GM23338 (cell line): ENCODE data around the gene SSBP2. TPM values are rescaled to one million over a fixed set of nuclear protein-coding genes. Genes with fewer than 3 reads are reported as not detected.

Experiments
- ATAC-seq: fragments of 200-7000 bp; cut with Tn5 transposase; 3 replicates; pipeline ENCODE4 v1.9.1; 2020
- DNase-seq: peaks from one replicate; pipeline ENCODE4 v3.0.0-alpha.2; 2015; ENCODE audit warnings: low spot score
- H2AFZ ChIP-seq: fragments of 200-600 bp; sonication (generic); 2 replicates; pipeline ENCODE4 v1.8.0; 2016; ENCODE audit warnings: antibody characterized with exemption, mild to moderate bottlenecking, moderate library complexity
- H3F3A ChIP-seq: fragments of 200-600 bp; sonication (generic); replicated peaks from 2 replicates; pipeline ENCODE4 v1.8.0; 2017; ENCODE audit warnings: antibody characterized with exemption, mixed run types, low read depth
- H3K27ac ChIP-seq: fragments of 200-600 bp; sonication (generic); 2 replicates; pipeline ENCODE4 v1.6.1; 2016; ENCODE audit warnings: low read depth
- H3K27me3 ChIP-seq: fragments of 200-600 bp; sonication (generic); 2 replicates; pipeline ENCODE4 v1.8.0; 2016; ENCODE audit warnings: mild to moderate bottlenecking, mixed run types, moderate library complexity; ENCODE audit not compliant: insufficient read depth
- H3K36me3 ChIP-seq: fragments of 200-600 bp; sonication (generic); 2 replicates; pipeline ENCODE4 v1.8.0; 2016; ENCODE audit warnings: mild to moderate bottlenecking; ENCODE audit not compliant: insufficient read depth
- H3K4me1 ChIP-seq: fragments of 200-600 bp; sonication (generic); 2 replicates; pipeline ENCODE4 v1.8.0; 2016; ENCODE audit warnings: mild to moderate bottlenecking, moderate library complexity; ENCODE audit not compliant: insufficient read depth
- H3K4me2 ChIP-seq: fragments of 200-600 bp; sonication (generic); 2 replicates; pipeline ENCODE4 v1.7.1; 2017; ENCODE audit warnings: mixed run types
- H3K4me3 ChIP-seq: fragments of 200-600 bp; sonication (generic); 2 replicates; pipeline ENCODE4 v1.6.1; 2016; ENCODE audit warnings: mixed run types
- H3K79me2 ChIP-seq: fragments of 200-600 bp; sonication (generic); replicated peaks from 2 replicates; pipeline ENCODE4 v1.8.0; 2017; ENCODE audit warnings: mild to moderate bottlenecking; ENCODE audit not compliant: insufficient read depth
- H3K9me2 ChIP-seq: fragments of 200-600 bp; sonication (generic); 2 replicates; pipeline ENCODE4 v1.8.0; 2017; ENCODE audit not compliant: insufficient read depth
- H4K20me1 ChIP-seq: fragments of 200-600 bp; sonication (generic); replicated peaks from 2 replicates; pipeline ENCODE4 v1.8.0; 2017; ENCODE audit warnings: mild to moderate bottlenecking; ENCODE audit not compliant: insufficient read depth
- H3K27ac Mint-ChIP-seq: 2 replicates; pipeline ENCODE4 v1.8.0; 2020; ENCODE audit warnings: inconsistent platforms, mild to moderate bottlenecking, moderate library complexity, mixed read lengths
- H3K27me3 Mint-ChIP-seq: 3 replicates; pipeline ENCODE4 v1.8.0; 2022; ENCODE audit warnings: low read depth, mild to moderate bottlenecking, moderate library complexity, mixed read lengths, inconsistent platforms; ENCODE audit not compliant: insufficient read depth, poor library complexity
- H3K36me3 Mint-ChIP-seq: 3 replicates; pipeline ENCODE4 v1.8.0; 2021; ENCODE audit warnings: low read depth, mild to moderate bottlenecking, inconsistent platforms, moderate library complexity, mixed read lengths
- H3K4me1 Mint-ChIP-seq: 3 replicates; pipeline ENCODE4 v1.8.0; 2020; ENCODE audit warnings: mild to moderate bottlenecking, inconsistent platforms, mixed read lengths
- H3K4me3 Mint-ChIP-seq: 3 replicates; pipeline ENCODE4 v1.8.0; 2021; ENCODE audit warnings: moderate library complexity, mild to moderate bottlenecking, inconsistent platforms, mixed read lengths
- H3K9me3 Mint-ChIP-seq: 3 replicates; pipeline ENCODE4 v1.8.0; 2020; ENCODE audit warnings: moderate library complexity, mild to moderate bottlenecking, inconsistent platforms, mixed read lengths
- CREB1 ChIP-seq: fragments of 250-450 bp; sonication (Bioruptor Pico); IDR thresholded peaks from 2 replicates; pipeline ENCODE4 v1.5.0; 2020; ENCODE audit warnings: low read depth, mild to moderate bottlenecking, moderate library complexity
- CTCF ChIP-seq, 2 experiments: fragments of 200-600 bp in 1 of 2; sonication (generic) in 1 of 2; conservative IDR thresholded peaks; 2 replicates each; pipeline versions ENCODE4 v1.5.1 to v1.6.1; 2016 to 2017; ENCODE audit warnings: antibody characterized with exemption in 2 of 2, low read depth in 2 of 2, mild to moderate bottlenecking in 2 of 2, moderate library complexity in 1 of 2
- EZH2 ChIP-seq: fragments of 200-600 bp; sonication (generic); IDR thresholded peaks from one replicate; pipeline ENCODE4 v1.8.0; 2017; ENCODE audit warnings: antibody characterized with exemption, mild to moderate bottlenecking, low read depth; ENCODE audit not compliant: unreplicated experiment
- EZH2phosphoT487 ChIP-seq: fragments of 200-600 bp; sonication (generic); IDR thresholded peaks from one replicate; pipeline ENCODE4 v1.8.1; 2018; ENCODE audit warnings: antibody characterized with exemption; ENCODE audit not compliant: unreplicated experiment
- JUNB ChIP-seq: IDR thresholded peaks from one replicate; pipeline ENCODE4 v1.6.1; 2016; ENCODE audit warnings: antibody characterized with exemption; ENCODE audit not compliant: unreplicated experiment
- NANOG ChIP-seq: IDR thresholded peaks from 2 replicates; pipeline ENCODE4 v1.6.1; 2016; ENCODE audit warnings: antibody characterized with exemption, borderline replicate concordance
- POLR2AphosphoS5 ChIP-seq: IDR thresholded peaks from 2 replicates; pipeline ENCODE4 v1.6.1; 2016; ENCODE audit warnings: antibody characterized with exemption, low read depth
- STAT1 ChIP-seq: IDR thresholded peaks from one replicate; pipeline ENCODE4 v1.6.1; 2016; ENCODE audit warnings: antibody characterized with exemption; ENCODE audit not compliant: unreplicated experiment
- ZNF114 ChIP-seq: fragments of 250-450 bp; sonication (Bioruptor Pico); IDR thresholded peaks from 2 replicates; pipeline ENCODE4 v1.5.0; 2020; ENCODE audit warnings: mild to moderate bottlenecking, moderate library complexity
- ZNF331 ChIP-seq: fragments of 250-450 bp; sonication (Bioruptor Pico); IDR thresholded peaks from 2 replicates; pipeline ENCODE4 v1.5.0; 2020; ENCODE audit warnings: low read depth, mild to moderate bottlenecking, moderate library complexity
- polyA plus RNA-seq: library from polyadenylated mRNA; unstranded; fragments of >200 nt; fragmentation: Nextera tagmentation; extraction: Ambion mirVana; gene quantifications from 2 replicates; pipeline ENCODE4 v1.2.1, GENCODE V29; 2016
- total RNA-seq: library from RNA; depleted of rRNA; stranded (reverse); fragments of >200 nt; shearing (Covaris generic); gene quantifications from 2 replicates; pipeline ENCODE4 v1.2.3, GENCODE V29; 2014
- TF ChIP-seq, protein P1 (sequence below): fragments of 250-450 bp; sonication (Bioruptor Pico); IDR thresholded peaks from 2 replicates; pipeline ENCODE4 v1.5.0; 2020; ENCODE audit warnings: mild to moderate bottlenecking, moderate library complexity
- TF ChIP-seq, protein P2 (sequence below): IDR thresholded peaks from one replicate; pipeline ENCODE4 v1.6.1; 2018; ENCODE audit warnings: antibody characterized with exemption; ENCODE audit not compliant: unreplicated experiment
- TF ChIP-seq, protein P3 (sequence below): IDR thresholded peaks from 2 replicates; pipeline ENCODE4 v1.6.1; 2016; ENCODE audit warnings: antibody characterized with exemption

SSBP2 gene
- total and polyA plus RNA-seq, 2 experiments from 2014 or later = 21.5 to 24.7 TPM

DNA sequence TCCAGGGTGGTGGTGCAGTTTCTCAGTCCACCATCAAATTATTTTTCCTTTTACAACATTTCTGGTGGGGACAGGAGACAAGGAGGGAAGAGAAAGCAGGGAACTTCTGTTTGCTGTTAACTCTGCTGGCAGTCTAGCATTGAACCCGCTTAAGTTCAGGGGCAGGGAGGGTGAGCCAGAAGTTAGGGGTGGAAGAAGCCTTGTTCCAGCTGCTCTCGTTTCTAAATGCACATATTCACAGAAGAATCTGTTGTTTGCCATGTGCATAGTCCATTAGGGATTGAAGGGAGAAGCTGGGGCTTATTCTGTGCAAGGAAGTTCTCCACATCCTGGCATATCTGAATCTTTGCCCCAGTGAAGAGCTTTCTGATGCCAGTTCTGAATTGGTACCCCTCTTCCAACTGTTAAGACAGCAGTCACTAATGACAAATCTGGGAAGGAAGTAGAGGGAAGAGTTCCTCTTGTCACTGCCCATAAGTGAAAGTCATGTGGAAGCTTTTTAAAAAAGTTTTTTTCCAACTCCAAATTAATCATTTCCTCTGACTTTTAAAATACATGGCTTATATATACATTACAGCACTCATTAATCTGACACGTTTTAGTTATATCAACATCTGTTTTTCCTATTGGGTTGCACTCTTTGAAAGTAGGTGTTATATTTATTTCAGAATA, 324.4 kb downstream of the SSBP2 start:
- H2AFZ ChIP-seq = no peak overlapping the region
- TF ChIP-seq NANOG (no peak), EZH2phosphoT487 (no peak), STAT1 (no peak), POLR2AphosphoS5 (no peak), JUNB (no peak), CTCF (conservative IDR thresholded peaks at IDR 0.05; ENCODE audit: low read depth in 2 of 2) (no peak), ZNF114 (CRISPR knock-in tag) (no peak), EZH2 (no peak), ZNF331 (CRISPR knock-in tag) (no peak), CREB1 (CRISPR knock-in tag) (no peak)
- TF ChIP-seq, protein P1, sequence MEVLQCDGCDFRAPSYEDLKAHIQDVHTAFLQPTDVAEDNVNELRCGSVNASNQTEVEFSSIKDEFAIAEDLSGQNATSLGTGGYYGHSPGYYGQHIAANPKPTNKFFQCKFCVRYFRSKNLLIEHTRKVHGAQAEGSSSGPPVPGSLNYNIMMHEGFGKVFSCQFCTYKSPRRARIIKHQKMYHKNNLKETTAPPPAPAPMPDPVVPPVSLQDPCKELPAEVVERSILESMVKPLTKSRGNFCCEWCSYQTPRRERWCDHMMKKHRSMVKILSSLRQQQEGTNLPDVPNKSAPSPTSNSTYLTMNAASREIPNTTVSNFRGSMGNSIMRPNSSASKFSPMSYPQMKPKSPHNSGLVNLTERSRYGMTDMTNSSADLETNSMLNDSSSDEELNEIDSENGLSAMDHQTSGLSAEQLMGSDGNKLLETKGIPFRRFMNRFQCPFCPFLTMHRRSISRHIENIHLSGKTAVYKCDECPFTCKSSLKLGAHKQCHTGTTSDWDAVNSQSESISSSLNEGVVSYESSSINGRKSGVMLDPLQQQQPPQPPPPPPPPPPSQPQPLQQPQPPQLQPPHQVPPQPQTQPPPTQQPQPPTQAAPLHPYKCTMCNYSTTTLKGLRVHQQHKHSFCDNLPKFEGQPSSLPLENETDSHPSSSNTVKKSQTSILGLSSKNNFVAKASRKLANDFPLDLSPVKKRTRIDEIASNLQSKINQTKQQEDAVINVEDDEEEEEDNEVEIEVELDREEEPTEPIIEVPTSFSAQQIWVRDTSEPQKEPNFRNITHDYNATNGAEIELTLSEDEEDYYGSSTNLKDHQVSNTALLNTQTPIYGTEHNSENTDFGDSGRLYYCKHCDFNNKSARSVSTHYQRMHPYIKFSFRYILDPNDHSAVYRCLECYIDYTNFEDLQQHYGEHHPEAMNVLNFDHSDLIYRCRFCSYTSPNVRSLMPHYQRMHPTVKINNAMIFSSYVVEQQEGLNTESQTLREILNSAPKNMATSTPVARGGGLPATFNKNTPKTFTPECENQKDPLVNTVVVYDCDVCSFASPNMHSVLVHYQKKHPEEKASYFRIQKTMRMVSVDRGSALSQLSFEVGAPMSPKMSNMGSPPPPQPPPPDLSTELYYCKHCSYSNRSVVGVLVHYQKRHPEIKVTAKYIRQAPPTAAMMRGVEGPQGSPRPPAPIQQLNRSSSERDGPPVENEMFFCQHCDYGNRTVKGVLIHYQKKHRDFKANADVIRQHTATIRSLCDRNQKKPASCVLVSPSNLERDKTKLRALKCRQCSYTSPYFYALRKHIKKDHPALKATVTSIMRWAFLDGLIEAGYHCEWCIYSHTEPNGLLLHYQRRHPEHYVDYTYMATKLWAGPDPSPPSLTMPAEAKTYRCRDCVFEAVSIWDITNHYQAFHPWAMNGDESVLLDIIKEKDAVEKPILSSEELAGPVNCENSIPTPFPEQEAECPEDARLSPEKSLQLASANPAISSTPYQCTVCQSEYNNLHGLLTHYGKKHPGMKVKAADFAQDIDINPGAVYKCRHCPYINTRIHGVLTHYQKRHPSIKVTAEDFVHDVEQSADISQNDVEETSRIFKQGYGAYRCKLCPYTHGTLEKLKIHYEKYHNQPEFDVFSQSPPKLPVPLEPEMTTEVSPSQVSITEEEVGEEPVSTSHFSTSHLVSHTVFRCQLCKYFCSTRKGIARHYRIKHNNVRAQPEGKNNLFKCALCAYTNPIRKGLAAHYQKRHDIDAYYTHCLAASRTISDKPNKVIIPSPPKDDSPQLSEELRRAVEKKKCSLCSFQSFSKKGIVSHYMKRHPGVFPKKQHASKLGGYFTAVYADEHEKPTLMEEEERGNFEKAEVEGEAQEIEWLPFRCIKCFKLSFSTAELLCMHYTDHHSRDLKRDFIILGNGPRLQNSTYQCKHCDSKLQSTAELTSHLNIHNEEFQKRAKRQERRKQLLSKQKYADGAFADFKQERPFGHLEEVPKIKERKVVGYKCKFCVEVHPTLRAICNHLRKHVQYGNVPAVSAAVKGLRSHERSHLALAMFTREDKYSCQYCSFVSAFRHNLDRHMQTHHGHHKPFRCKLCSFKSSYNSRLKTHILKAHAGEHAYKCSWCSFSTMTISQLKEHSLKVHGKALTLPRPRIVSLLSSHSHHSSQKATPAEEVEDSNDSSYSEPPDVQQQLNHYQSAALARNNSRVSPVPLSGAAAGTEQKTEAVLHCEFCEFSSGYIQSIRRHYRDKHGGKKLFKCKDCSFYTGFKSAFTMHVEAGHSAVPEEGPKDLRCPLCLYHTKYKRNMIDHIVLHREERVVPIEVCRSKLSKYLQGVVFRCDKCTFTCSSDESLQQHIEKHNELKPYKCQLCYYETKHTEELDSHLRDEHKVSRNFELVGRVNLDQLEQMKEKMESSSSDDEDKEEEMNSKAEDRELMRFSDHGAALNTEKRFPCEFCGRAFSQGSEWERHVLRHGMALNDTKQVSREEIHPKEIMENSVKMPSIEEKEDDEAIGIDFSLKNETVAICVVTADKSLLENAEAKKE (CRISPR knock-in tag) = no peak
- TF ChIP-seq, protein P2, sequence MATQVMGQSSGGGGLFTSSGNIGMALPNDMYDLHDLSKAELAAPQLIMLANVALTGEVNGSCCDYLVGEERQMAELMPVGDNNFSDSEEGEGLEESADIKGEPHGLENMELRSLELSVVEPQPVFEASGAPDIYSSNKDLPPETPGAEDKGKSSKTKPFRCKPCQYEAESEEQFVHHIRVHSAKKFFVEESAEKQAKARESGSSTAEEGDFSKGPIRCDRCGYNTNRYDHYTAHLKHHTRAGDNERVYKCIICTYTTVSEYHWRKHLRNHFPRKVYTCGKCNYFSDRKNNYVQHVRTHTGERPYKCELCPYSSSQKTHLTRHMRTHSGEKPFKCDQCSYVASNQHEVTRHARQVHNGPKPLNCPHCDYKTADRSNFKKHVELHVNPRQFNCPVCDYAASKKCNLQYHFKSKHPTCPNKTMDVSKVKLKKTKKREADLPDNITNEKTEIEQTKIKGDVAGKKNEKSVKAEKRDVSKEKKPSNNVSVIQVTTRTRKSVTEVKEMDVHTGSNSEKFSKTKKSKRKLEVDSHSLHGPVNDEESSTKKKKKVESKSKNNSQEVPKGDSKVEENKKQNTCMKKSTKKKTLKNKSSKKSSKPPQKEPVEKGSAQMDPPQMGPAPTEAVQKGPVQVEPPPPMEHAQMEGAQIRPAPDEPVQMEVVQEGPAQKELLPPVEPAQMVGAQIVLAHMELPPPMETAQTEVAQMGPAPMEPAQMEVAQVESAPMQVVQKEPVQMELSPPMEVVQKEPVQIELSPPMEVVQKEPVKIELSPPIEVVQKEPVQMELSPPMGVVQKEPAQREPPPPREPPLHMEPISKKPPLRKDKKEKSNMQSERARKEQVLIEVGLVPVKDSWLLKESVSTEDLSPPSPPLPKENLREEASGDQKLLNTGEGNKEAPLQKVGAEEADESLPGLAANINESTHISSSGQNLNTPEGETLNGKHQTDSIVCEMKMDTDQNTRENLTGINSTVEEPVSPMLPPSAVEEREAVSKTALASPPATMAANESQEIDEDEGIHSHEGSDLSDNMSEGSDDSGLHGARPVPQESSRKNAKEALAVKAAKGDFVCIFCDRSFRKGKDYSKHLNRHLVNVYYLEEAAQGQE = no peak
- TF ChIP-seq, protein P3, sequence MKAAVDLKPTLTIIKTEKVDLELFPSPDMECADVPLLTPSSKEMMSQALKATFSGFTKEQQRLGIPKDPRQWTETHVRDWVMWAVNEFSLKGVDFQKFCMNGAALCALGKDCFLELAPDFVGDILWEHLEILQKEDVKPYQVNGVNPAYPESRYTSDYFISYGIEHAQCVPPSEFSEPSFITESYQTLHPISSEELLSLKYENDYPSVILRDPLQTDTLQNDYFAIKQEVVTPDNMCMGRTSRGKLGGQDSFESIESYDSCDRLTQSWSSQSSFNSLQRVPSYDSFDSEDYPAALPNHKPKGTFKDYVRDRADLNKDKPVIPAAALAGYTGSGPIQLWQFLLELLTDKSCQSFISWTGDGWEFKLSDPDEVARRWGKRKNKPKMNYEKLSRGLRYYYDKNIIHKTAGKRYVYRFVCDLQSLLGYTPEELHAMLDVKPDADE = no peak
- 0 out of 2 replicates have a peak overlapping the region, but pooled peaks have one; percentile 24 for H3K27ac Mint-ChIP-seq

More for the DNA sequence above, 324.4 kb downstream of the SSBP2 start:
- H3K4me2 ChIP-seq = no peak overlapping the region
- H3K27me3 ChIP-seq = no peaks in the 10 kb centered on the region
- H3K4me3 Mint-ChIP-seq = no peak overlapping the region
- ATAC-seq (no peak; the same call in 2 of the 3 replicates), DNase-seq (no peak)
- peaks cover 11% of the 10 kb centered on the region; the same call in 1 of the 2 replicates for H3K4me1 ChIP-seq
- H3K36me3 Mint-ChIP-seq = no peaks in the 10 kb centered on the region
- H3K4me1 Mint-ChIP-seq = peaks cover 13% of the 10 kb centered on the region
- H3K27ac ChIP-seq = no peak overlapping the region
- no peaks in the 10 kb centered on the region for H4K20me1 ChIP-seq
- H3K27me3 Mint-ChIP-seq = no peaks in the 10 kb centered on the region
- H3K9me3 Mint-ChIP-seq = no peaks in the 10 kb centered on the region
- no peak overlapping the region for H3K4me3 ChIP-seq
- no peaks in the 10 kb centered on the region for H3K9me2 ChIP-seq
- no peaks in the 10 kb centered on the region for H3F3A ChIP-seq
- H3K79me2 ChIP-seq = no peaks in the 10 kb centered on the region
- H3K36me3 ChIP-seq = no peaks in the 10 kb centered on the region
